HG02623 (cell line): Measurements from ENCODE around the gene TNNT2.

Experiments
- ATAC-seq: cut with Tn5 transposase; IDR thresholded peaks from one replicate; pipeline ENCODE4 v1.9.1; 2021; ENCODE audit warnings: moderate library complexity; ENCODE audit not compliant: unreplicated experiment

TNNT2 gene

DNA sequence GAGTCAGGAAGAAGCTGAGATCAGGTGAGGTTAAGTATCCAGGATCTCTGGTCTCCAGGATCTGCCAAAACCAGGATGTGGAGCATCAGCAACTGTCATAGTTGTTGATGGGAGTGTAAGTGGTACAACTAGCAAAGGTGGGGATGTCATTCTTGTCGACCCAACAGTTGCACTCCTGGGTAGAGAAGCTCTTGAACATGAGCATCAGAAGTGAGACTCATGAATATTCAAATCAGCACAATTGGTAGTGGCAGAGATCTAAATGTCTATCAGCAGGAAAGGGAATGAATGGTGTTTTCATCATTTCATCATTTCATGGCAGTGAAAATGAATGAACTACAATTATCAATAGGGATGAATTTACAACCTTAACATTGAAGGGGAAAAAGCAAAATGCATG lies 25.9 kb upstream of the TNNT2 start:
- no peak for ATAC-seq

DNA sequence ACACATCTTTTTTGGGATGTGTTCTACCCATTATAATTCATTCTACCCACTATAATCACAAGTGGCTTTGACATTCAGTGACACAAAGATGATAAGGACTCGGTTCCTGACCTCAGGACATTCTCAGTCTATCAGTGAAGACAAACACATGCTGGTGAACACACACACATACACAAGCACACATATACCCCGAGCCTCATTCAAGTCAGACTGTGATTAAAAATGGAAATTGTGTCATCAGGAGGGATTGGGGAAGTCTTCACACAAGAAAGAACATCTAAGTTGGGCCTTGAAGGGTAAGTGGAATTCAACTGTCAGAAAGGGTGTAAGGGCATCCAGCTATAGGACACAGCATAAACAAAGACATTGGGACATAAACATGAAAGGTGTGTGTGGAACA lies 24.2 kb upstream of the TNNT2 start:
- no peak for ATAC-seq

DNA sequence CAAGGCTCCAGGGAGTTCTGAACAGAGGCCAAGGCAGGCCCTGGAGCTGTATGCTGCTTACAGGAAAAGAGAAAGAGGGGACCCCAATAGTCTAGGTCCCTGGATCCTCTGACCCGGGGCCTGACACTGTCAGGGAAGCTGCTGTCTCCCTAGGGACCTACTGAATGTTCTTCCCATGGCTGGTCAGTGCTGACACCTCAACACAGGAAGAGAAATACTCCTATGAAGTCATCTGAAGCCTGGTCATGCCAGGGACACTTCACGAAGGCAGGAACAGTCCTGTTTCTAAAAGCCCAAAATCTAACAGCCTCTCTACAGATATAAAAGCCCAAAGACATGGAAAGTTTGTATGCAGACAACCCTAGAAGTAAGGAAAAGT lies 23.4 kb upstream of the TNNT2 start:
- ATAC-seq: no peak

DNA sequence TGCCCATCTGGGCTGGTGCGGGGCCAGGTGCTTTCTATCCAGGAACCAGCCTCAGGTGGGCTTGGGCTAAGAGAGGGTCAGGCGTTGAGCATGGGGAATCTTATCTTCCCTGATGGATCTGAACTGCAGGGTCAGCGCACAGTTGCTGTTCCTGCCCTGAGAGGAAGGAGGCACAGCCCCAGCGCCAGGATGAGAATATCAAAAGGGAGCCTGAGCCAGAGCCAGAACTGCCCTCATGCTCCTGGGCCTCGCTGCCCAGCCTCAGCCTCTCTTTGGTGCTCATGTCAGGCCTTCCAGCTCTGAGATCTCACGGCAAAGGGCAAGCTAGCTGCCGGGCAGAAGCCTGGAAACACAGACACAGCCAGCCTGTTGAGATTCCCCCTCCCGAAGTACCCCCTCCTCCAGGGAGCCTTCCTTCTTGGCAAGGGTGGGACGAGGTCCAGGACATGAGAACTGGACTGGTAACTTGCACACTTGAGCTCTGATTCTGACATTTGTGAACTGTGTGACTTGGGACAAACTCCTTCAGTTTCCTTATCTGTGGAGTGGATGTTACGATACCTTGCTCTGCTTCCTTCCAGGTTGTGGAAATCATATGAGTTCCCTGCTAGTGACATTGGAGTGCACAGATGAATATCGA lies 22.9 kb upstream of the TNNT2 start:
- ATAC-seq: no peak

DNA sequence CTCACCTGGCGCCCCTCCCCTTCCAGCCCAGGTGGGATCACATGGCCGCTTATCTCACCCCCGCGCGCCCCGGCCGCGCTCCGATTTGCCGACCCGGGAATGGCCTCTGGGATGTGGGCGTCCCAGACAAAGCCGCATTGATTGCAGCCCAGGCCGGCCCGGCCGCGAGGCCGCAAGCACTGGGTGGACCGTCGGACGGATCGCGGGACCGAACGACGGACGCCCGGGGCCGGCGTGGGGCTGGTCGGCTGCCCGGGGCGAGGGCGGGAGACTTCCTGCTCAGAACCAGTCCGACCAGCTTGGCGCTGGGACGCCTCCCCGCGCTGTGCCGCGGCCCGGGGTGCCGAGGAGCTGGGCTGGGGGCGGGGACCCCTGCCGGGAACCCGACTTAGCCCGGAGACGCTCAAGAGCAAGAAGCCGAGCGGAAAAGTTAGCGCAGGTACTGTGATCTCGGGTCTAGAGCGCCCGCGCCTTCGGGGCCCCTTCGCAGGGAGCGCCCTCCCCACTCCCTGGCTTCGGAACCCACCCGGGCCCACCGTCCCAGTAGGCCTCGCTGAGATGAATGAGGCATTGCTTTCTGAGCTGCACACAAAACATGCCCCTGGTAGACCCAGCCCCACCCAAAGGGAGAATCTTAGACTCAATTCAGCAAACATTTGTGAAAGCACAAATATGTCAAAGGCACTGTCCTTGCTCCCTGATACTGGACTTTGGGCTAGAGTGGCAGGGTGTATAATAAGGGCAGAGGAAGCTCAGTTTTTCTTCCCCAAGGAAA lies 22.1 kb upstream of the TNNT2 start:
- ATAC-seq: no peak

DNA sequence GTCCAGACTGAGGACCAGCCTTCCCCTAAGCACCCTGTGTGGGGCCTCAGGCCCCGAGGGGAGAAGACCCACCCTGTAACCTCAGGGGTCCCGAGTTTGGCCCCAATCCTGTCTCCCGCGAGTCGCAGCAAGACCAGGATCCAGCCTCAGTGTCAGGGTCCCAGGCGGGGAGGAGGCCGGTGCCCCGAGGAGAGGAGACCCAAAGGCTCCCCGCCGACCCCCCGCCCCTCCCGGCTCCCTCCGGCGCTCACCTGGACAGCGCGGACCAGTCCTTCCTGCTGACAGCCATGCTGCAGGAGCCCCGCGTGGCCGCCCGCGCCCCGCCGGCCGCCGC lies 21.5 kb upstream of the TNNT2 start, which contains the start of gene LAD1:
Gene LAD1 (minus strand): TSS at position 307 of the 334 bp plus-strand sequence. CDS start 18 bp downstream, at position 289.
- ATAC-seq: no peak

DNA sequence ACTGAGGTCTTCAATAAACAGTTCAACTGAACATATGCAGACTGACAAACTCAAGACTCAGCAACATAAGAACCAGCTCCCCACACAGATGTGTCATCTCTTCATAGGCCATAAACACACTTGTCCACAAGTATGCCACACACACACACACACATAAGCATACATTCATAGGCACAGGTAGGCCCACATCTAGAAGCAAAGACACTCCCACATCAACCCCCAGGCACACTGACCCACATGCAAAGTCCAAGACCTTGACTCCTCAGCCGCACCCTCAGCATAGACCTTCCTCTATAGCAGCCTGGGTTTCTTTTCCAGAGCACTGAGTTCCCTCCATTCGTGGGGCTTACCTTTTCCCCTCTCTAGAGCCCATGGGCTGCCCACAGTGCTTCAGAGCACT lies 20.2 kb upstream of the TNNT2 start:
- ATAC-seq: no peak

DNA sequence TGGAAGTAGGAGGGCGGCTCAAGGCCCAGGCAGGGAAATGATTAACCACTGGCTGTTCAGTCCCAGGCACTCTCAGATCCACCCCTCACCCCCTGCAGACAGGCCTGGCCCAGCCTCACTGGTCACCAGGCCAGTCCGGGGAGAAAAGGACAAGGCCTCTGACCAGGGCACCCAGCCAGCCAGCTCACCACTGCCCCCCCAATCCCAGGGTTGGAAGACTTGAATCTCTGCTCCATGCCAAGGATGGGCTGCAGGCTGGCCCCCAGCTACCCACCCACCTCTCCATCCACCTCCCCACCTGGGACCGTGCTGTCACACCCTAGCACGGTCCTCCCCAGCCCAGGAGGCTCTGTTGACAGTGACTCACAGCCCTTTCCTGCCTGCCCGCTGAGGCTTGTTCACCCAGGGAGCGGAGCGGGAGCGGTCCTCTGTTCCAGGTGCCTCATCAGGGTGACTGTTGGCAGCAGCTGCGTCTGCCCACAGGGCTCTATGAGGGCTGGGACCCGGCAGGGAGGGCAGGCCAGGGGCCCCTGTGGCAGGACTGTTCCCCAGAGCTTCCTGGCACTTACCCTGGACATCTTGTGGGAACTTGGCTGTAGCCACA lies 19.5 kb upstream of the TNNT2 start:
- no peak for ATAC-seq

DNA sequence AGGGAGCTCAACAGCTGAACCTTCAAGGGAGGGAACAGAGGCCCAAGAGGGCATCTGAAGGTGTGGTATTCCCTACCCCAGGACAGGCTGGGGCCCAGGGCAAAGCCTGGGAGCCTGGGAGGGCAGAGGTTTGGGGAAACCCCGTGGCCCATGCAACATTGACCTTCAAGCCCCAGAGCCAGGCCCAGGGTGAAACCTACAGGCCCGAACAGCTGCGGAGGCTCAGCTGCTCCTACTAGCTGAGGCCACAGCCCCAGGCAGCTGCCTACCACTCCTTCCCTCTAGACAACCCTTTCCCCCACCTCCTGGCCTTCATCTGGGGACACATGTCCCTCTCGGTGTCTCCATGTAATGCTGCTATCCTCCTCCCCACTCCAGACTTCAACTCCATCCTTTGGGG lies 18.5 kb upstream of the TNNT2 start:
- no peak for ATAC-seq

DNA sequence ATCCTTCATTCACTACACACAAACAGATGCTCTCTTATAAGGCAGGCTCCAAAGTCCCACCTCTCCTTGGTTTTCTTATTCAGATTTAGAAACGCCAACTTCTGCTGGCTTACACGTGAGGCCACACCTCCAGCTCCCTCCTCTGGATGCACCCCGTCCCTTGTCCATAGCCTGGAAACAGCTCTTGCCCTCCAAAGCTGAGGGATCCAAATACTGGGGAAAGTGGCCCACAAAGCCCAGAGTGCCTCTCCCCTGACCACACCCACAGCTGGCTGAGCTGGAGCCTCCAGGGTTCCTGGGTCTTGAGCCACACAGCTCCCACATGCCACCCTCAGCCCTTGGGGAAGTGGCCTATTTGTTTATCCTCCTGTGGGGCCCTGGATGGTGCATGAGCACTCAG lies 17.1 kb upstream of the TNNT2 start:
- ATAC-seq: no peak

DNA sequence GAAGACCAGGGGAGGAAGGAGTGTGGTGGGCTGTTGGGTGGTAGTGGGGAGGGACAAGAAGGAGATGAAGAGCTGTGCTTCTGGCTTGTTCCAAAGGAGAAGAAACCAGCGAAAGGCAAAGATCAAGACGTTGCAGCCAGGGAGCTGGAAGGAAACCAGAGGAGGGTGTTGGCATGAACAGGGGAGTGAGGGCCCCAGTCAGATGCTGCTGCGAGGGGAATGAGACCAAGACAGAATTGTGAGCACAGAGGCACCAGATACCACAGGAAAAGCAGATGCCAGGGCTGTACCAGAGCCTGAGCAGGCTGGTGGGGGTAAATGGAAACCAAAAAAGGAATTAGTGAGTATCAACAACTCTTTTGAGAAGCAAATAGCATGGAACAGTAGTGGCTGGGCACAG lies 15.6 kb upstream of the TNNT2 start:
- no peak for ATAC-seq

DNA sequence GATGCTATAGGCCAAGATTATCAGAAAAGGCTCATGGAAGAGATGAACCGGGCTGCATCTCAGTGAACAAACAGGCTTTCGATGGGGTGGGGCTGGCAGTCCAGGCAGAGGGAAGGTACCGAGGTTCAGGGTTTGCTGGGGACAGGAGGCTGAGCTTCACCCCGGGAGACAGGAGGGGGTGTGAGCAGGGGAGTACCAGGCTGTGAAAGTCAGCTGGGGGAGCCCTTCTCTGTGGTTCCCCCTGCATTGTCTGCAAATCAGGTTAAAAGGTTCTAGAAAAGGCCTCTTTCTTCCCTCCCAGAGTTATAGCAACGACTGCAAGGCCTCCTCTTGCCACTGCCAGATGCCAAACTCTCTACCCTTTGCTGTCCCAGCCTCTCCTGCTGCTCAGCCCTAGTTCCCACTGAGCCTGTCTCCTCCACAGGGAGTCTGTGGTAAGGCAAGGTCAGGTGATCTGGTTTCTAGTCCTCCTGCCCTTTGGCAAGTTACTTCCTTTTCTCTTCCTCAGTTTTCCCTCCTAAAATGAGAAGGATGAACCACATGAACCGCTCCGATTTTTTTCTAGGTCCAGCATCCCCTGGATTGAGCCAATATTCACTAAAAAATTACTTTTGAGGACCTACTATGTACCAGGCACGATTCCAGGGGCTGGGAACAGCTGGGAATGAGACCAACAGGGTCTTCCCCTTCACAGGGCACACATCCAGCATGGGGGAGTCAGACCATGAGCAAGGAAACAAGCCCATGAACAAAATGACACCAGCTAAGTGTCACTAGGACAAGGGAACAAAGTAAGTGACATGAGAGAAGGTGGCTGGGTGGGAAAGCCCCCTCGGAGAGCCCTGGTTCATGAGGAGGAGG lies 14.4 kb upstream of the TNNT2 start:
- no peak for ATAC-seq

DNA sequence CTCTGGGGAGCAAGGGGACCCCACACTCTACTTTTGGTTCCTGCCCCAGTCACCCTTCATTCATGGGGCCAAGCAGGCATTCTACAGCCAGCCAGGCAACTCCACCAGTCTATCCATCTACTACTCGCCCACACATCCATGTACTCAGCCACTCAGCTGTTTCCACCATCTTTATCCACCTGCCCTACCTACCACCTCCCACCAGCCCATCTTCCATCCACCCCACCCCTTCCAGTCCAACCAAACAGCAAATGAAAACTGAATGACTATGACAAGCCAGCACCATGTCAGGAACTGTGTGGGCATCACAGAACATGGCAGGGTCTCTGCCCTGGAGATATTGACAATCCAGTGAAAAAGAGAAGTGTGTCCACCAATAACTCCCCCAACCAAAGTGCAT lies 13.7 kb upstream of the TNNT2 start:
- no peak for ATAC-seq

DNA sequence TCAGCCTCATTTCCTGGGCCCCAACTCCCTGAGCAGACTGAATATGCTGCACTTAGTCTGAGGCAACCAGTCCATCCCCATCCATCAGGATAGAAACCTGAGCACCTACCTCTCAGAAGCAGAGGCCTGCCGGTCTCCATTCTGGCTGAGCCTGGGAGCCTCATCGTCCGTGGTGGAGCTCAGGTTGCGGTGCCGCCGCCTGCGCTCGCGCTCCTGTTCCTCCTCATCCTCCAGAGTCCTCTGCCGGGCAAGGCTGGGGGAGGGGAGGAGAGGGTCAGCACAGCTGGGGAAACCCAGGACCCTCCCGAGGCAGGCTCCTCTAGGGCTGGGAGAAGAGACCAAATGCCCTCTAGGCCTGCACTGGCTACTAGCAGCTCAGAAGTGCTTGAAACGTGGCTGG lies 11.6 kb upstream of the TNNT2 start:
- no peak for ATAC-seq

DNA sequence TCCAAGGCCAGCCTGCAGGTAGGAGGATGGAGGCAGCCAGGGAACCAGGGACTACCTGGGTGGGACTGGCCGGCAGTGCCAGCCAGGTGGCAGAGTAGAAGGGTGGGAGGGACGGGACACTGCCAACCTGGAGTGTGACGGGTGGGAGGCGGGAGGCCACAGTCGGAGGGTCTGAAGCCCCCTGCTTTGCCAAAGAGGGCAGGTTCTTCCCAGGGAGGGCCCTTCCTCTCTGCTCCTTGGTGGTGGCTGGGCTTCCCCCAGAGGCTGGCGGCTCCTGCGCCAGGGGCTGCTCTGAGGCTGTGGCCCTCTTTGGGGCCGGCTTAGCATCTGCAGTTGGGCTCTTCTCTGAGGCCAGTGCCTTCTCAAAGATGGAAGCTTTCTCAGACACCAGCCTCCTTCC lies 8.7 kb upstream of the TNNT2 start:
- ATAC-seq: no peak

DNA sequence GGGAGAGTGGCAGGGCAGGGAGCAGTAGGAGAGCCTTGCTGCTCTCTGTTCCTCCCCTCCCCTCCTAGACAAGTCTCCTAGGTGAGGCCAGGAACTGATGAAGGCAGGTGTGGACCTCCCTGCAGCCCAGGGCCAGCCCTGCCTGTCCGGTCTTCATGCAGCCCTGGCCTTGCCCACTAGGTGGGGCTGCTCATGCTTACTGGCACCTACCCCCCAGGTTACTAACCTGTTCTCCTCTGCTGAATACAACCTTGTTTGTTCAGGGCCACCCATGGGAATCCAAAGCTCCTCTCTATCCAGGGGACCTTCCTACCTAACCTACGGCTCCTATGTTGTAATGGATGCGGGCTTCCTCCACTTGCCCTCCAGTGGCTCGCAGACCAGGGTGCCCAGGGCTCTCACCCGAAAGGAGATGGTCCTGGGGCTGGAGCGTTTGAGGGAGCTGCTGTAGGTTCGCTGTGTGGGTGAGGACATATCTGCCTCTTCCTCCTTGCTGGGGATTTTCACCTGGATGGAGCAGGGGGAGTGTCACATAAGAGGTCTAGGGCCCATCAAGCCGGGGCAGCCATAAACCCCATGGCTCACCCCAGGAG lies 7.9 kb upstream of the TNNT2 start:
- ATAC-seq: no peak

DNA sequence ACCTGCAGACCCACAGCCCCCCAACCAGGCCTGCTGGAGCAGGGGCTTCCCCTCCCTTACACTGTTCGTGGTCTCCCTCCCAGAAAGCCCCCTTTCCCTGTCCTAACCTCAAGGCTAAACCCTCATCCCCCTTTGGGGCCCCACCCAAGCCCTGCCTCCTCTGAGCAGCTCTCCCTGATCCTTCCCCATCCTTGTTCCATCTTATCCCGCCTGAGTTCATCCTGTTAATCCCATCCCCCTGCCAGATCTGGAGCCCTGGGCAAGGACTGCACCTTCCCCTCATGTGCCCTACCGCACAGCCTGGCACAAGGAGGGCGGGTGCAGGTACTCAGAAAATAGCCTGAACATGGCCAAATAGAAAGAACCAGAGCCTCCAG lies 6.9 kb upstream of the TNNT2 start:
- ATAC-seq: no peak

DNA sequence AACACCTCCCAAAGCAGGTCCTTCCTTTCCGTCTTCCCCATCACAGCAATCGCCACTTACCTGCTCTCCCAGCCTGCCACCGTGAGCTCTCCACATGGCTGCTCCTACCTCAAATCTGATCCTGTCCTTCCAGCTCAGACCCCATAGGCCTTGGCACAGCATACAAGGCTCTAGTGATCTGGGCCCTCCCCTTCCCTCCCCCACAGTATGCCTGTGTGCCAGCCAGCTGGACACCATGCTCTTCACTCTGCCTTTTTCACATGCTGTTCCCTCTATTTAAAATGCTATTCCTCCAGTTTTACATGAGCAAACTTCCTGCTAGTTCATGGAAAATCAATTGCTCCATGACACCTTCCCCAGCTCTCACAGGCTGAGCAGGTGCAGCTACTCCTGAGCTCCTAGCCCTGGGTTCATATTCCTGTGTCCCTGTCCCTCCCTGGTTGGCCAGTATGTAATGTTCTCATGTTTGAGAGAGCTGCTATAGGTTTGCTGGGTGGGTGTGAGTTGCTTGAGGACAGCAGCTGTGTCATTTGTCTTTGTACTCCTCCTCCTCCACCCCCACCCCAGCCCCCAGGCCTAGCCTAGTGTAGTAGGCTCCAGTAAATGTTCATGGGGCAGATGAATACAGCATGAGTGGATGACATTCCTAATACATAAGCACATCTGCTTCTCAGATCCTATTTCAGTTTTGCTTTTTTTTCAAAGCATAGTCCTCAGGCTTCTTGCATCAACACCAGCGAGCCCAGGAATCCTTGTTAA lies 6.3 kb upstream of the TNNT2 start:
- ATAC-seq: no peak

DNA sequence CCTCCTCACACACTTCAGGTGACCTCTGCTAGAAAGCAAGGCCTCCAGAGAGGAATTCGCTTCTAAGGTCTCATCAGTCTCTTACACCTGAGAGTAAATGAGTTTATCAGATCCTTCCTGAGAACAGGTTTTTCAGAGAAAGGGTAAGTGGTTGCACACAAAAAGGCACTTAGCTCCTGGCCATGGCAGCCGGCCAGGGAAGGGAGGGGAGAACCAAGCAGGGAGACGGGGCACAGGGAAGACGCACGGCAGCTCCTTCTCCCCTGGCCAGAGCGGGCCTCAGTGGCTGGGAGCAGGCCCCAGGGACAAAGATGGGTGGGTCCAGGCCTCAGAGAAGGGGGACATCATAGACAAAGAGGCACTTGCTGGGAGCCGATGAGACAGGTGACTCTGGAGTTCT lies 3.6 kb upstream of the TNNT2 start:
- no peak for ATAC-seq

DNA sequence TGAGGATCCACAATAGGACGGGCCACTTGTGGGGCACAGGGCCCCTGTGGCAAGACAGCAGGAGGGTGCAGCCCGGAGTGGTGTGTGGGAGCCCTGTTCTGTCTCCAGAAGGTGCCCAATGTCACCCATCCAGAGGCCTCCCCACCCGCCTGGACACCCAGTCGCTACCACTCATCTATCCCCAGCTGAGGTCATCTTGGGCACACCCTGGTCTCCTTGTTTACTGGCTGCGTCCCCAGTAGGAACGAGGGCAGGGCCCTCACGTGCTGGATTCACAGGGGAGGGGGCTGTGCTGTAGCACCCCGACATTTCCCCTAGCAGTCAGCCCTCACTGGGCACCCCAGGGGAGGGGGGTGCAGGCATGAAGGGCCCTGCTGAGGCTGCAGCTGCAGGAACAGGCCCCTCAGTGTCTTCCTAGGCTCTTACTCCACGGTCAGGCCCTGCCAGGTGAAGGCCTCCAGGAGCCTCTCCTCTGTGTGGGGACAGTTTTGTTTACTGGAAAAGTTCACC lies 2.3 kb upstream of the TNNT2 start:
- ATAC-seq: no peak
